HepG2 (cell line): ENCODE results near the gene ANKRD13D.

Experiments used
- CBX5 ChIP-seq: sonication (generic); formaldehyde crosslinking; IDR thresholded peaks from 2 replicates; pipeline ENCODE4 v1.4.0; 2020; ENCODE audit warnings: missing genetic modification reagents, borderline replicate concordance
- CEBPG ChIP-seq: IDR thresholded peaks from 2 replicates; pipeline ENCODE4 v1.6.1; 2016
- DNMT1 ChIP-seq: sonication (generic); formaldehyde crosslinking; IDR thresholded peaks from 2 replicates; pipeline ENCODE4 v1.5.1; 2020; ENCODE audit warnings: mild to moderate bottlenecking, missing genetic modification reagents
- GABPA ChIP-seq, 2 experiments: IDR thresholded peaks; 2 replicates each; pipeline ENCODE4 v1.6.1; 2011 to 2016; ENCODE audit warnings: low read depth in 2 of 2, low read length in 1 of 2, missing biosample characterization in 1 of 2, missing genetic modification characterization in 1 of 2
- HBP1 ChIP-seq: IDR thresholded peaks from 2 replicates; pipeline ENCODE4 v1.6.1; 2016; ENCODE audit warnings: low read depth, control low read depth
- MAFF ChIP-seq: IDR thresholded peaks from 2 replicates; pipeline ENCODE4 v1.6.1; 2011; ENCODE audit warnings: low read depth, low read length, improper control_type of control experiment
- MAX ChIP-seq: IDR thresholded peaks from 2 replicates; pipeline ENCODE4 v1.6.1; 2012; ENCODE audit warnings: inconsistent platforms
- MBNL3 ChIP-seq: fragments of 250-450 bp; sonication (Bioruptor Pico); conservative IDR thresholded peaks from 2 replicates; pipeline ENCODE4 v1.8.0; 2022; ENCODE audit warnings: mild to moderate bottlenecking, inconsistent platforms
- NFIC ChIP-seq: IDR thresholded peaks from 2 replicates; pipeline ENCODE4 v1.6.1; 2012; ENCODE audit warnings: mild to moderate bottlenecking, low read length, inconsistent platforms
- ZBTB37 ChIP-seq: sonication (generic); formaldehyde crosslinking; IDR thresholded peaks from 2 replicates; pipeline ENCODE4 v1.4.0; 2020; ENCODE audit warnings: mild to moderate bottlenecking, missing genetic modification reagents
- TF ChIP-seq, protein P1 (sequence below): sonication (generic); formaldehyde crosslinking; IDR thresholded peaks from 2 replicates; pipeline ENCODE4 v1.4.0; 2020; ENCODE audit warnings: missing genetic modification reagents

DNA sequence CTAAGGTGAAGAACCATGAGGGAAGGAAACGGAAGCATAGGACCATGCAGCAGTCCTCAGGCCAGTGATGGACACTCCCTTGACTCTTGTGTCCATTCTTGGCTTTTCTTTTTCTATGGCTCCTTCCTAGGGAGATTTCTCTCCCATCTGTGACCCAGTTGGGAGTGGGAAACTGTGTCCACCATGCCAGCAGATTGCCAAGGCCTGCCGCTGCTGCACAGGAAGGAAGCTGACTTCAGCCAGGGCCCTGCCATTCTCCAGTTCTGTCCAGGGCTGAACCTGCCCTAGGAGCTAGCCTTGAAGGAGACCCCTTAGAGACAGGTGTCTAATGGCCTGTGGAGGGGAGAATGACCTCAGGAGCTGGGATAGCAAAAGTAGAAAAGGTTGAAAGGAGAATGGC lies 31.6 kb downstream of the ANKRD13D start:
- TF ChIP-seq NFIC (no peak), ZBTB37 (CRISPR knock-in tag) (no peak), CEBPG (no peak), CBX5 (no peak), MBNL3 (CRISPR knock-in tag) (no peak), GABPA (IDR thresholded peaks at IDR 0.05; ENCODE audit: low read depth, low read length) (no peak), GABPA (CRISPR knock-in tag; IDR thresholded peaks at IDR 0.05; ENCODE audit: low read depth) (no peak), MAX (no peak), DNMT1 (CRISPR knock-in tag) (no peak), MAFF (no peak), HBP1 (CRISPR knock-in tag) (no peak)
- TF ChIP-seq, protein P1, sequence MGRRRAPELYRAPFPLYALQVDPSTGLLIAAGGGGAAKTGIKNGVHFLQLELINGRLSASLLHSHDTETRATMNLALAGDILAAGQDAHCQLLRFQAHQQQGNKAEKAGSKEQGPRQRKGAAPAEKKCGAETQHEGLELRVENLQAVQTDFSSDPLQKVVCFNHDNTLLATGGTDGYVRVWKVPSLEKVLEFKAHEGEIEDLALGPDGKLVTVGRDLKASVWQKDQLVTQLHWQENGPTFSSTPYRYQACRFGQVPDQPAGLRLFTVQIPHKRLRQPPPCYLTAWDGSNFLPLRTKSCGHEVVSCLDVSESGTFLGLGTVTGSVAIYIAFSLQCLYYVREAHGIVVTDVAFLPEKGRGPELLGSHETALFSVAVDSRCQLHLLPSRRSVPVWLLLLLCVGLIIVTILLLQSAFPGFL (CRISPR knock-in tag), result no peak
